ENCODE measurements around the gene TRMU. TPM values are rescaled to one million over a fixed set of nuclear protein-coding genes. Genes with fewer than 3 reads are reported as not detected.

Gene TRMU
- total RNA-seq, 1 experiment from 2014 or later, result 46.6 TPM

- H3K27me3 Mint-ChIP-seq (ENCODE audit: insufficient read depth, unreplicated experiment), result no peaks in the 10 kb centered on the region
- CTCF ChIA-PET, result interaction anchor here (1.1 kb wide), 1 partner anchor 21 kb away, joined by 5 read pairs; no protein-coding TSS in a partner anchor
- no peak for TF ChIP-seq CTCF (IDR thresholded peaks at IDR 0.05; ENCODE audit: unreplicated experiment)
- no peak overlapping the region for H3K4me3 Mint-ChIP-seq (ENCODE audit: unreplicated experiment)
- POLR2A ChIA-PET, result no interaction called here
- H3K9me3 Mint-ChIP-seq (ENCODE audit: unreplicated experiment), result no peaks in the 10 kb centered on the region
- intact Hi-C loops (cut with micrococcal nuclease), result no loop called here
- H3K27ac Mint-ChIP-seq (ENCODE audit: low read depth, unreplicated experiment), result no peak overlapping the region
- no TSS peak for BruUV-seq (replicated peaks)
- no peaks in the 10 kb centered on the region for H3K4me1 Mint-ChIP-seq (ENCODE audit: insufficient read depth, unreplicated experiment)
- peaks cover 40% of the 10 kb centered on the region for H3K36me3 Mint-ChIP-seq (ENCODE audit: insufficient read depth, unreplicated experiment)
- no peak for DNase-seq (ENCODE audit: unreplicated experiment)
These were observed 53.6 kb downstream of the TRMU start for GRCh38 chr22:46389081-46389480.

DNA sequence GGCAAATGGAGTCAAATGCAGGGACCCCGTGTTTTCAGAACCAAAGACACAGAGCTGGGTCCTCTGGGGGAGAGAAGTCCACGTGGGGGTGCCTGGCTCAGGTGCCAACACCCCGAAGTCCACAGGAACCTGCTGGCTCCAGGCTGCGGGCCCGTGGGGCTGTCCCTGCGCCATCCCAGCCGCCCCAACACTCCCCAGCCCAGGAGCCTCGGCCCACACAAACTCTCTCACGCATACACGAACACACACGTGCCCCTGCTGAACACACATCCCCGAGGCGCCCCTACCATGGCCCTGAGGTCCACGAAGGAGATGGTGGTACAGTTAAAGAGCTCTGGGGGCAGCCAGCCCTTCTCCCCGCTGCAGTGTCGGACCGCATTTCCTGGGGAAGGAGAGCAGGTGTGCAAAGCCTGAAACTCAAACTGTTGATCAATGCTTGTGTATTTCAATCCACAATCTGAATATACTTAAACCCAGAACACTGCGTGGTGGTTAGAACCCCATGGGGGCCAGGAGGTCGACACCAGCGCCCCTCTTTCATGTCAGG lies 54.7 kb downstream of the TRMU start:
- no peaks in the 10 kb centered on the region for H3K27me3 Mint-ChIP-seq (ENCODE audit: insufficient read depth, unreplicated experiment)
- intact Hi-C loops (cut with micrococcal nuclease), result no loop called here
- H3K36me3 Mint-ChIP-seq (ENCODE audit: insufficient read depth, unreplicated experiment), result peaks cover 29% of the 10 kb centered on the region
- ChIA-PET POLR2A (no interaction called here), CTCF (interaction anchor here (0.6 kb wide), 1 partner anchor 734 kb away, joined by 3 read pairs; no protein-coding TSS in a partner anchor)
- H3K4me3 Mint-ChIP-seq (ENCODE audit: unreplicated experiment), result no peak overlapping the region
- no peak for DNase-seq (ENCODE audit: unreplicated experiment)
- no peaks in the 10 kb centered on the region for H3K4me1 Mint-ChIP-seq (ENCODE audit: insufficient read depth, unreplicated experiment)
- no peak for TF ChIP-seq CTCF (IDR thresholded peaks at IDR 0.05; ENCODE audit: unreplicated experiment)
- no peaks in the 10 kb centered on the region for H3K9me3 Mint-ChIP-seq (ENCODE audit: unreplicated experiment)
- no peak overlapping the region for H3K27ac Mint-ChIP-seq (ENCODE audit: low read depth, unreplicated experiment)
- no TSS peak for BruUV-seq (replicated peaks)

GRCh38 chr22:46390652-46391301 lies 55.3 kb downstream of the TRMU start:
- no peak overlapping the region for H3K4me3 Mint-ChIP-seq (ENCODE audit: unreplicated experiment)
- no peak overlapping the region for H3K27ac Mint-ChIP-seq (ENCODE audit: low read depth, unreplicated experiment)
- intact Hi-C loops (cut with micrococcal nuclease), result no loop called here
- no peak for DNase-seq (ENCODE audit: unreplicated experiment)
- no peak for TF ChIP-seq CTCF (IDR thresholded peaks at IDR 0.05; ENCODE audit: unreplicated experiment)
- H3K9me3 Mint-ChIP-seq (ENCODE audit: unreplicated experiment), result no peaks in the 10 kb centered on the region
- H3K4me1 Mint-ChIP-seq (ENCODE audit: insufficient read depth, unreplicated experiment), result no peaks in the 10 kb centered on the region
- peaks cover 25% of the 10 kb centered on the region for H3K36me3 Mint-ChIP-seq (ENCODE audit: insufficient read depth, unreplicated experiment)
- no peaks in the 10 kb centered on the region for H3K27me3 Mint-ChIP-seq (ENCODE audit: insufficient read depth, unreplicated experiment)
- POLR2A ChIA-PET, result no interaction called here
- CTCF ChIA-PET, result no interaction called here
- no TSS peak for BruUV-seq (replicated peaks)

DNA sequence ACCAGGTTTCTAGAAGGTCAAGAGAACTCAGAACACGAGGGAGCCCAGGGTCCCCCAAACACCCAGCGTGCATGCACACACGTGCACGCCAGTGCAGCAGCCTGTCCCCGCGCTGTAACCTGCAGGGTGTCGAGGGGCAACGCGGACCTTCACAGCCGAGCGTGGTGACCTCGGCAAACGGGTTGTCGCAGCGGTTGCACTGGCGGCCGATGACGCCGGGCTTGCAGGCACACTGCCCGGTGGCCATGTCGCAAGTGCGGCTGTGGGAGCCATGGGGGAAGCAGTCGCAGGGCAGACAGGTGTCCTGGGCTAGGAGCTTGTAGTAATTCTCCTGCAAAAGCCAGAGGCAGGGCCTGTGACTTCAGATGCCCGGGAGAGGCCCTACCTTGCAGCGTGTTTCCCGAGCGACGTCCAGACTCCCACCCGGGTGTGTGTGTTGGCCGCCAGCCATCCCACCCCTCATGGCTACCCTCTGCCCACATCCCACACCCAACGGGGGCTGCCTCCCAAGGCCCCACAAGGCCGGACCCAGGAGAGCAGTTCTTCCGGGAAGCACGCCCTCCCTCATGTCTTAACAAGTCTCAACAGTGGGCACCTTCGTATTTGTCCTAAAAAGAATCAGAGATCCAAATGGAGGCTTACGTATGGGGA lies 56.1 kb downstream of the TRMU start:
- ChIA-PET CTCF (interaction anchor here (0.6 to 1.2 kb wide), 2 partner anchors 24 to 150 kb away, joined by 3 to 4 read pairs; no protein-coding TSS in a partner anchor), POLR2A (no interaction called here)
- intact Hi-C loops (cut with micrococcal nuclease), result no loop called here
- Mint-ChIP-seq H3K4me3 (ENCODE audit: unreplicated experiment) (no peak overlapping the region), H3K27me3 (ENCODE audit: insufficient read depth, unreplicated experiment) (no peaks in the 10 kb centered on the region), H3K36me3 (ENCODE audit: insufficient read depth, unreplicated experiment) (peaks cover 24% of the 10 kb centered on the region), H3K27ac (ENCODE audit: low read depth, unreplicated experiment) (no peak overlapping the region), H3K4me1 (ENCODE audit: insufficient read depth, unreplicated experiment) (no peaks in the 10 kb centered on the region), H3K9me3 (ENCODE audit: unreplicated experiment) (no peaks in the 10 kb centered on the region)
- no peak for DNase-seq (ENCODE audit: unreplicated experiment)
- no TSS peak for BruUV-seq (replicated peaks)
- no peak for TF ChIP-seq CTCF (IDR thresholded peaks at IDR 0.05; ENCODE audit: unreplicated experiment)
